K562 (cell line): ENCODE measurements around the gene STUB1. TPM values are rescaled to one million over a fixed set of nuclear protein-coding genes. Genes with fewer than 3 reads are reported as not detected.
A peak's percentile ranks its signal among the peaks of the same experiment; 100 is the strongest.

Experiments
- DMBX1 ChIP-seq: fragments of 250-450 bp; sonication (Bioruptor Pico); IDR thresholded peaks from 2 replicates; pipeline ENCODE4 v1.8.0; 2022; ENCODE audit warnings: inconsistent platforms, mild to moderate bottlenecking, moderate library complexity, borderline replicate concordance
- FIP1L1 ChIP-seq: fragments of 200-400 bp; formaldehyde crosslinking; IDR thresholded peaks from 2 replicates; pipeline ENCODE4 v1.6.1; 2018; ENCODE audit warnings: mild to moderate bottlenecking, low read depth, low read length; ENCODE audit not compliant: poor library complexity, severe bottlenecking
- GABPA ChIP-seq: fragments of 200-800 bp; sonication (Bioruptor generic); conservative IDR thresholded peaks from 2 replicates; pipeline ENCODE4 v1.6.1; 2016; ENCODE audit warnings: low read depth, missing genetic modification characterization, missing compliant biosample characterization
- HDAC1 ChIP-seq, 2 experiments: fragments of 450-650 bp; IDR thresholded peaks; 2 replicates each; pipeline ENCODE4 v1.6.1; 2016 to 2017; ENCODE audit warnings: inconsistent platforms in 1 of 2, mild to moderate bottlenecking in 1 of 2, moderate library complexity in 1 of 2
- HMGN3 ChIP-seq: IDR thresholded peaks from 2 replicates; pipeline ENCODE4 v1.6.1; 2011; ENCODE audit warnings: borderline replicate concordance, low read depth, mild to moderate bottlenecking, mixed read lengths, low read length; ENCODE audit not compliant: insufficient read length; ENCODE audit errors: extremely low read depth
- HNRNPH1 ChIP-seq: fragments of 200-400 bp; formaldehyde crosslinking; optimal IDR thresholded peaks from 2 replicates; pipeline ENCODE3; 2017; ENCODE audit warnings: low read depth, mild to moderate bottlenecking, low read length, moderate library complexity
- L3MBTL2 ChIP-seq: fragments of 450-650 bp; IDR thresholded peaks from 2 replicates; pipeline ENCODE4 v1.6.1; 2016; ENCODE audit warnings: mild to moderate bottlenecking, moderate library complexity
- MAX ChIP-seq: sonication (generic); formaldehyde crosslinking; IDR thresholded peaks from 2 replicates; pipeline ENCODE4 v1.9.0; 2022; ENCODE audit warnings: mild to moderate bottlenecking, missing genetic modification reagents
- MBD2 ChIP-seq: sonication (generic); IDR thresholded peaks from 2 replicates; pipeline ENCODE4 v1.6.1; 2016; ENCODE audit warnings: low read depth, borderline replicate concordance
- MYC ChIP-seq, 2 experiments: fragments of 250-450 bp in 1 of 2; sonication (Bioruptor Pico) in 1 of 2; IDR thresholded peaks; 2 replicates each; pipeline versions ENCODE4 v1.5.1 to v1.6.1; 2012 to 2021; ENCODE audit warnings: low read depth in 2 of 2, borderline replicate concordance in 1 of 2, improper control_type of control experiment in 1 of 2, low read length in 1 of 2, mild to moderate bottlenecking in 1 of 2, moderate library complexity in 1 of 2
- PCBP1 ChIP-seq: fragments of 200-400 bp; formaldehyde crosslinking; IDR thresholded peaks from 2 replicates; pipeline ENCODE4 v1.6.1; 2018; ENCODE audit warnings: mild to moderate bottlenecking, low read depth, low read length; ENCODE audit not compliant: poor library complexity, severe bottlenecking
- POLR2AphosphoS5 ChIP-seq: IDR thresholded peaks from 2 replicates; pipeline ENCODE4 v1.6.1; 2011; ENCODE audit warnings: mild to moderate bottlenecking, low read depth, low read length, moderate library complexity; ENCODE audit not compliant: control insufficient read depth, insufficient read depth
- VEZF1 ChIP-seq: fragments of 200-800 bp; sonication (Bioruptor generic); IDR thresholded peaks from 2 replicates; pipeline ENCODE4 v1.6.1; 2017; ENCODE audit warnings: missing genetic modification characterization, missing compliant biosample characterization
- ZBTB8A ChIP-seq: fragments of 450-650 bp; IDR thresholded peaks from 2 replicates; pipeline ENCODE4 v1.6.1; 2018; ENCODE audit warnings: mild to moderate bottlenecking, moderate library complexity; ENCODE audit not compliant: partially characterized antibody
- ZNF668 ChIP-seq: fragments of 250-450 bp; sonication (Bioruptor Pico); IDR thresholded peaks from 2 replicates; pipeline ENCODE4 v1.8.0; 2022; ENCODE audit warnings: mild to moderate bottlenecking, inconsistent platforms
- ZNF707 ChIP-seq: fragments of 250-450 bp; sonication (Bioruptor Pico); conservative IDR thresholded peaks from 2 replicates; pipeline ENCODE4 v1.8.0; 2022; ENCODE audit warnings: inconsistent platforms, mild to moderate bottlenecking, moderate library complexity
- ZSCAN32 ChIP-seq: fragments of 450-650 bp; formaldehyde crosslinking; IDR thresholded peaks from 2 replicates; pipeline ENCODE4 v1.4.0; 2020; ENCODE audit warnings: mild to moderate bottlenecking, moderate library complexity
- polyA plus RNA-seq, 8 experiments: library from polyadenylated mRNA; depleted of rRNA in 4 of 8; stranded (reverse) in 5 of 8; unstranded in 3 of 8; fragments of >200 nt; fragmentation: Nextera tagmentation in 2 of 8; fragmentation: Illumina TruSeq in 1 of 8; extraction: Ambion mirVana in 2 of 8; extraction: Trizol in 1 of 8; gene quantifications; 2 replicates each; pipeline versions ENCODE4 v1.2.1 to v1.2.3, GENCODE V29; 2011 to 2014; ENCODE audit warnings: inconsistent platforms in 1 of 8, missing spikeins in 1 of 8
- total RNA-seq, 7 experiments: library from RNA; depleted of rRNA in 6 of 7; stranded (reverse); fragments of >200 nt in 6 of 7; fragmentation: Illumina TruSeq in 2 of 7; extraction: Trizol in 2 of 7; gene quantifications; 2 replicates each; pipeline versions ENCODE4 v1.2.1 to v1.2.3, GENCODE V29; 2011 to 2021; ENCODE audit warnings: low replicate concordance in 1 of 7
- TF ChIP-seq, protein P1 (sequence below): sonication (generic); formaldehyde crosslinking; IDR thresholded peaks from 2 replicates; pipeline ENCODE4 v1.8.1; 2022; ENCODE audit warnings: missing genetic modification reagents
- TF ChIP-seq, protein P2 (sequence below): fragments of 250-450 bp; sonication (Bioruptor Pico); IDR thresholded peaks from 2 replicates; pipeline ENCODE4 v1.8.0; 2022; ENCODE audit warnings: inconsistent platforms
- TF ChIP-seq, protein P3 (sequence below): sonication (generic); formaldehyde crosslinking; IDR thresholded peaks from 2 replicates; pipeline ENCODE4 v1.8.0; 2022; ENCODE audit warnings: missing genetic modification reagents, mild to moderate bottlenecking, moderate library complexity, borderline replicate concordance

STUB1 gene
- total and polyA plus RNA-seq, 9 of the 15 experiments (the other 6 are each of a cell fraction or from before 2014, with no cell fraction given), result 10.6 to 251 (median 152) TPM

DNA sequence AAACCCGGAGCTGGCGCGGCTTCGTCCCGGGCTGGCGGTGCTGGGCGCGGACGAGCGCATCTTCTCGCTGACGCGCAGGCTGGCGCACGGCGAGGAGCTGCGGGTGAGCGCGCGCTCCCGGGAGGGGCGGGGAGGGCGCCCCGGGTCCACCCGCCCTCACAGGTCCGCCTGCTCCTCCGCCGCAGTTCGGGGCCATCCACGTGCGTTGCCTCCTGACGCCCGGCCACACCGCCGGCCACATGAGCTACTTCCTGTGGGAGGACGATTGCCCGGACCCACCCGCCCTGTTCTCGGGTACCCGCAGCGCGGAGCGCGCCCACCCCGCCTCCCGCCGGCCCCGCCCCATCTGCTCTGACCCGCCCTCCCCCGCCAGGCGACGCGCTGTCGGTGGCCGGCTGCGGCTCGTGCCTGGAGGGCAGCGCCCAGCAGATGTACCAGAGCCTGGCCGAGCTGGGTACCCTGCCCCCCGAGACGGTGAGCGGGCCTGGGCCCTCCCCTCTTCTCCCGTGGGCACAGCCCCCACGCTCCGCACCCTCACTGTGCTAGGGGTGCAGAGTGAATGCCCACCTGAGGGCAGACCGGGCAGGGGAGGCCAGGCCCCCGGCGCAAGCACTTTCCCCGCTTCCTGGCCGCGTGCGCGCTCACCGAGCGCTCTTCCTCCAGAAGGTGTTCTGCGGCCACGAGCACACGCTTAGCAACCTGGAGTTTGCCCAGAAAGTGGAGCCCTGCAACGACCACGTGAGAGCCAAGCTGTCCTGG lies 48.1 kb downstream of the STUB1 start (continued):
- TF ChIP-seq HMGN3 (peak; percentile 33), DMBX1 (0 out of 2 replicates have a peak, but pooled peaks have one; percentile 25), L3MBTL2 (peak; percentile 68), PCBP1 (peak; percentile 49), MBD2 (0 out of 2 replicates have a peak, but pooled peaks have one; percentile 34), POLR2AphosphoS5 (0 out of 2 replicates have a peak, but pooled peaks have one; percentile 4), ZBTB8A (no peak), ZNF707 (no peak), FIP1L1 (peak; percentile 53), MAX (peak; percentile 83), GABPA (peak; percentile 74), HNRNPH1 (no peak), ZNF668 (CRISPR knock-in tag) (no peak), HDAC1 (IDR thresholded peaks at IDR 0.05) (peak in 1 of 2 experiments; percentile 40; a peak in 2 of 4 replicates), MYC (IDR thresholded peaks at IDR 0.05; ENCODE audit: low read depth, low read length) (peak; percentile 92), MYC (CRISPR knock-in tag; IDR thresholded peaks at IDR 0.05; ENCODE audit: borderline replicate concordance, low read depth) (no peak), VEZF1 (CRISPR knock-in tag) (peak; percentile 77), ZSCAN32 (no peak)
- TF ChIP-seq, protein P1, sequence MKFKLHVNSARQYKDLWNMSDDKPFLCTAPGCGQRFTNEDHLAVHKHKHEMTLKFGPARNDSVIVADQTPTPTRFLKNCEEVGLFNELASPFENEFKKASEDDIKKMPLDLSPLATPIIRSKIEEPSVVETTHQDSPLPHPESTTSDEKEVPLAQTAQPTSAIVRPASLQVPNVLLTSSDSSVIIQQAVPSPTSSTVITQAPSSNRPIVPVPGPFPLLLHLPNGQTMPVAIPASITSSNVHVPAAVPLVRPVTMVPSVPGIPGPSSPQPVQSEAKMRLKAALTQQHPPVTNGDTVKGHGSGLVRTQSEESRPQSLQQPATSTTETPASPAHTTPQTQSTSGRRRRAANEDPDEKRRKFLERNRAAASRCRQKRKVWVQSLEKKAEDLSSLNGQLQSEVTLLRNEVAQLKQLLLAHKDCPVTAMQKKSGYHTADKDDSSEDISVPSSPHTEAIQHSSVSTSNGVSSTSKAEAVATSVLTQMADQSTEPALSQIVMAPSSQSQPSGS, result peak; percentile 38; the same call in 1 of the 2 replicates
- TF ChIP-seq, protein P2, sequence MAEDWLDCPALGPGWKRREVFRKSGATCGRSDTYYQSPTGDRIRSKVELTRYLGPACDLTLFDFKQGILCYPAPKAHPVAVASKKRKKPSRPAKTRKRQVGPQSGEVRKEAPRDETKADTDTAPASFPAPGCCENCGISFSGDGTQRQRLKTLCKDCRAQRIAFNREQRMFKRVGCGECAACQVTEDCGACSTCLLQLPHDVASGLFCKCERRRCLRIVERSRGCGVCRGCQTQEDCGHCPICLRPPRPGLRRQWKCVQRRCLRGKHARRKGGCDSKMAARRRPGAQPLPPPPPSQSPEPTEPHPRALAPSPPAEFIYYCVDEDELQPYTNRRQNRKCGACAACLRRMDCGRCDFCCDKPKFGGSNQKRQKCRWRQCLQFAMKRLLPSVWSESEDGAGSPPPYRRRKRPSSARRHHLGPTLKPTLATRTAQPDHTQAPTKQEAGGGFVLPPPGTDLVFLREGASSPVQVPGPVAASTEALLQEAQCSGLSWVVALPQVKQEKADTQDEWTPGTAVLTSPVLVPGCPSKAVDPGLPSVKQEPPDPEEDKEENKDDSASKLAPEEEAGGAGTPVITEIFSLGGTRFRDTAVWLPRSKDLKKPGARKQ (CRISPR knock-in tag), result no peak
- TF ChIP-seq, protein P3, sequence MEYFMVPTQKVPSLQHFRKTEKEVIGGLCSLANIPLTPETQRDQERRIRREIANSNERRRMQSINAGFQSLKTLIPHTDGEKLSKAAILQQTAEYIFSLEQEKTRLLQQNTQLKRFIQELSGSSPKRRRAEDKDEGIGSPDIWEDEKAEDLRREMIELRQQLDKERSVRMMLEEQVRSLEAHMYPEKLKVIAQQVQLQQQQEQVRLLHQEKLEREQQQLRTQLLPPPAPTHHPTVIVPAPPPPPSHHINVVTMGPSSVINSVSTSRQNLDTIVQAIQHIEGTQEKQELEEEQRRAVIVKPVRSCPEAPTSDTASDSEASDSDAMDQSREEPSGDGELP, result peak; percentile 36
